AG04450 (cell line): ENCODE data around the gene UCP3. TPM values are rescaled to one million over a fixed set of nuclear protein-coding genes. Genes with fewer than 3 reads are reported as not detected.

Experiments
- CTCF ChIA-PET: fragments of 300-600, 350-600 bp; formaldehyde crosslinking; extraction: SDS; loops from one replicate; lab custom pipeline; 2022; ENCODE audit warnings: antibody characterized with exemption, inconsistent platforms; lab: Charles Lee
- POLR2A ChIA-PET: fragments of 350-600 bp; formaldehyde crosslinking; extraction: SDS; loops from one replicate; lab custom pipeline; 2021; ENCODE audit warnings: antibody characterized with exemption, inconsistent platforms; lab: Yijun Ruan, JAX
- DNase-seq: peaks from one replicate; pipeline ENCODE4 v3.0.0-alpha.2; 2011; ENCODE audit warnings: low read depth, low spot score
- H3K27ac ChIP-seq: one replicate; pipeline ENCODE4 v1.5.1; 2012; ENCODE audit warnings: low read depth, low read length, control low read depth
- H3K27me3 ChIP-seq: one replicate; pipeline ENCODE4 v1.6.0; 2012; ENCODE audit warnings: low read length; ENCODE audit not compliant: control insufficient read depth, insufficient read depth
- H3K4me3 ChIP-seq: 2 replicates; pipeline ENCODE4 v1.5.1; 2011; ENCODE audit warnings: mild to moderate bottlenecking, low read depth, low read length, control low read depth
- H3K9me3 ChIP-seq: 2 replicates; pipeline ENCODE4 v1.5.1; 2012; ENCODE audit warnings: low read length; ENCODE audit not compliant: control insufficient read depth, insufficient read depth
- polyA plus RNA-seq: library from polyadenylated mRNA; depleted of rRNA; stranded (reverse); fragments of >200 nt; gene quantifications from 2 replicates; pipeline ENCODE4 v1.2.3, GENCODE V29; 2011
- TF ChIP-seq, protein P1 (sequence below): IDR thresholded peaks from 2 replicates; pipeline ENCODE4 v1.5.1; 2011; ENCODE audit warnings: low read depth, low read length, control low read depth, inconsistent platforms

Gene UCP3
- polyA plus RNA-seq, 1 experiment, result 0.41 TPM

DNA sequence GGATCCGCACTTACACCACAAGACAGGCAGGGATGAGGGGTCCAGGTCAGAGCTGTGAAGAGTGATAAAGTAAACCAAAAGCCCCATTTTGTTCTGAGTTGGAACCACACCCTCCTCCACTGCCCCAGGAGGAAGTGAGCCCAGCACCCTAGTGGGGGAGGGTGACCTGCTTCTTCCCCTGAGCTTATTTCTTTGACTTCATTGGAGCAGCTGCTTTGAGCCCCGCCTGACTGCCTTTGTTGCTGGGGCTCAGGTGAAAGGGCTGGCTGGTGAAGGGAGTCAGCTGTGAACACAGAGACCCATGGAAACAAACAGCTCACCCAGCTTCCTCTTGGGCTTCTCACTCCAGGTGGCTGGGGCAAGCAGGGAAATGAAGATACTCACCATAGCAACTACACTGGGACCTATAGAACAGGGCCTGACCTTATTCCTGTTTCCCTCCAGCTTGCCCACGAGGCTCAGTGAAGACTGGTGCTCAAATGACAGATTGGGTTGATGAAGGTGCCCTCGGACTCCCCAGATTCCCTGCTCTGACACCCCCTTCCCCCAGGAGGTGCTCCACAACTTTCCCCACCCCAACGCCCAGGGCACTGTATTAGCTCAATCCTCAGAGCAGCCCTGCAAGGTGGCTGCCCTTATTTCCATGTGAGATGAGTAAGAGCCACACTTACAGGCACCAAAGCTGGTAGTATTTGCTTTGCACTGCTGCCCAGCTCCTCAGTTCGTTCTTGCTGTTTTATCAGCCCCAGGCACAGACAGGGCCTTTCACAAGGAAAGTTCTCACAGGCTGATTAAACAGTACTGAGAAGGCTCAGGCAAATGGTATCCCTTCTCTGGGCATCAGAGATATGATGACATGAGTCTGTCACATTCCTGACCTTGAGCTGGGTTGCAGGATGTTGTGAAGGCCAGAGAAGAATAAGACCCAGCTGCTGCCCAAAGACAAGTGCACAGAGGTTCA is 28.6 kb downstream of the UCP3 start:
- Histone ChIP-seq H3K4me3 (no peak overlapping the region), H3K27me3 (no peaks in the 10 kb centered on the region), H3K27ac (no peak overlapping the region), H3K9me3 (no peaks in the 10 kb centered on the region)
- ChIA-PET POLR2A (interaction anchor here (0.5 kb wide), 1 partner anchor 47 kb away, joined by 8 read pairs; no protein-coding TSS in a partner anchor), CTCF (interaction anchor here (1.8 kb wide), 1 partner anchor 17 kb away, joined by 10 read pairs; no protein-coding TSS in a partner anchor)
- no peak for DNase-seq
- TF ChIP-seq, protein P1, sequence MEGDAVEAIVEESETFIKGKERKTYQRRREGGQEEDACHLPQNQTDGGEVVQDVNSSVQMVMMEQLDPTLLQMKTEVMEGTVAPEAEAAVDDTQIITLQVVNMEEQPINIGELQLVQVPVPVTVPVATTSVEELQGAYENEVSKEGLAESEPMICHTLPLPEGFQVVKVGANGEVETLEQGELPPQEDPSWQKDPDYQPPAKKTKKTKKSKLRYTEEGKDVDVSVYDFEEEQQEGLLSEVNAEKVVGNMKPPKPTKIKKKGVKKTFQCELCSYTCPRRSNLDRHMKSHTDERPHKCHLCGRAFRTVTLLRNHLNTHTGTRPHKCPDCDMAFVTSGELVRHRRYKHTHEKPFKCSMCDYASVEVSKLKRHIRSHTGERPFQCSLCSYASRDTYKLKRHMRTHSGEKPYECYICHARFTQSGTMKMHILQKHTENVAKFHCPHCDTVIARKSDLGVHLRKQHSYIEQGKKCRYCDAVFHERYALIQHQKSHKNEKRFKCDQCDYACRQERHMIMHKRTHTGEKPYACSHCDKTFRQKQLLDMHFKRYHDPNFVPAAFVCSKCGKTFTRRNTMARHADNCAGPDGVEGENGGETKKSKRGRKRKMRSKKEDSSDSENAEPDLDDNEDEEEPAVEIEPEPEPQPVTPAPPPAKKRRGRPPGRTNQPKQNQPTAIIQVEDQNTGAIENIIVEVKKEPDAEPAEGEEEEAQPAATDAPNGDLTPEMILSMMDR, result no peak

DNA sequence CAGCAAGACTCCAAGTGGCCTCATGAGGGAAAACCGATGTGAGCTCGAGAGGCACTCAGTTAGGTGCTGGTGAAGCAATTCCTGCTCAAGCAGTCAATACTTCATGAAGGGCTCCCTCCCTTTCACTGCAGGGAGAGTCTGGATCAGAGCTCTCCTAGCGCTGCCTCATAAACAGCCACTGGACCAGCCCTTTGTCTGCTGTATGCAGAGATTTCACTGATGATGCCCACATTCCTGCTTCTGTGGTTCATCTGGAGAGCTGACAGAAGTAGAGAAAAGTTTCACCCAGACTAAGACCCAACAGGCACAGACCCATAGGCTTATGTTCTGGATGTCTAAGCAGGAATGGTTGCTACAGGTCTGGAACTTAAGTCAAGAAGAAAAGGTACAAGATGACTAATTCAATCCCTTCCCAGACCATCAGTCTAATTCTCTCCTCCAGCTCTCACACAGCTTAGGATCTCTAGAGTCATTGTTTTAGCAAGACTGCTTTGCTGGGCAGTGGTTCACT is 30.3 kb downstream of the UCP3 start:
- POLR2A ChIA-PET, result no interaction called here
- H3K27ac ChIP-seq, result no peak overlapping the region
- no peak for DNase-seq

DNA sequence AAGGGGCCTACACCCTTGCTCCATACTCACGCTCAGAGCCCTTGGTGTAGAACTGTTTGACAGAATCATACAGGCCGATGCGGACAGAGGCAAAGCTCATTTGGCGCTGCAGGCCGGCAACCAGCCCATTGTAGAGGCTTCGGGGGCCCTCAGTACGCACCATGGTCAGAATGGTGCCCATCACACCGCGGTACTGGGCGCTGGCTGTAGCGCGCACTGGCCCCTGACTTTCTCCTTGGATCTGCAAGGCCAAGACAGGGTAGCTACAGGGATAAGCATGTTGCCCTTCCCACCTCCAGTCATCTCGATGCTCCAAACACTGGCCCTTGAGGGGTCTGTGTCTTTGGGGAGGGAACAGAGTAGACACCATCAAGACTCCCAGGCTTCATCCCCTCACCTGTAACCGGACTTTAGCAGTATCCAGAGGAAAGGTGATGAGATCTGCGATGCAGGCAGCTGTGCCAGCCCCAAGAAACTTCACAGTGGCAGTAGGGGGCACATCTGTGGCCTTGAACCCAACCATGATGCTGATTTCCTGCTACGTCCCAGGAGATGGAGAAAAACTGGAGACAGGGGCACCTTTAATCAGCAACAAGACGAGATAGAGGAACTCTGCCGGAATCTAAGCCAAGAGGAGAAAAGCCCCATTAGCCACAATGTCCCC is 30.9 kb downstream of the UCP3 start:
- TF ChIP-seq, protein P1, result no peak
- POLR2A ChIA-PET, result no interaction called here
- no peaks in the 10 kb centered on the region for H3K9me3 ChIP-seq
- H3K27me3 ChIP-seq, result no peaks in the 10 kb centered on the region
- CTCF ChIA-PET, result interaction anchor here (1.2 kb wide), 1 partner anchor 14 kb away, joined by 3 read pairs; no protein-coding TSS in a partner anchor
- no peak for DNase-seq
- no peak overlapping the region for H3K4me3 ChIP-seq
- no peak overlapping the region for H3K27ac ChIP-seq

More for the DNA sequence above, 30.3 kb downstream of the UCP3 start:
- H3K4me3 ChIP-seq, result no peak overlapping the region
- TF ChIP-seq, protein P1, result no peak
- no peaks in the 10 kb centered on the region for H3K27me3 ChIP-seq
- CTCF ChIA-PET, result interaction anchor here (1.2 kb wide), 1 partner anchor 15 kb away, joined by 3 read pairs; no protein-coding TSS in a partner anchor
- H3K9me3 ChIP-seq, result no peaks in the 10 kb centered on the region

DNA sequence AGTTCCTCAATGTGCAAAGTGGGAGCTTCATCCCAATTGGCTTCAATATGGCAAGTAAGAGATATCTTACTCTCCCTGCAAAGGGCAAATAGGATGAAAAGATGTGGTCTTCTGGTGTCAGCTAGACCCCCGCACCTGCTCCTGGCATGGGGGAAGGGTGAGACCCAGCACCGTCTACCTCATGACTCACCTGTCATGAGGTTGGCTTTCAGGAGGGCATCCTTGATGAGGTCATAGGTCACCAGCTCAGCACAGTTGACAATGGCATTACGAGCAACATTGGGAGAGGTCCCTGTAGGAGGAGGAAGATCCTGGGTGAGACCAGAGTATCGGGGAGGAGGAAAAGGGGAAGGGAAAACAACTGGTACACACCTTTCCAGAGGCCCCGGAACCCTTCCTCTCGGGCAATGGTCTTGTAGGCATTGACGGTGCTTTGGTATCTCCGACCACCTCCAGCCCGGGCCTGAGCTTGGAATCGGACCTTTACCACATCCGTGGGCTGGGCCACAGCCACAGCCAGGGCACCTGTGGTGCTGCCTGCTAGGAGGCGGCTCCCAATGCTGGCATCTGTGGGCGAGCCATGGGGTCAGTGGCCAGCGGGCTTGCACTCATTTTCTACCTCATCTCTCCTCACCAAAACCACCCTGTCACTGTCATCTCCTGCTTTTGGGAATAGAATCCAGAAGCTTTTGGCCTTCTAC is 32.3 kb downstream of the UCP3 start:
- TF ChIP-seq, protein P1, result no peak
- Histone ChIP-seq H3K4me3 (no peak overlapping the region), H3K27me3 (no peaks in the 10 kb centered on the region), H3K27ac (no peak overlapping the region), H3K9me3 (no peaks in the 10 kb centered on the region)
- no peak for DNase-seq
- CTCF ChIA-PET, result no interaction called here
- POLR2A ChIA-PET, result no interaction called here
